Subcutaneous abdominal adipose tissue (tissue), 5 donors: ENCODE measurements around the gene ATP8B3.

Experiments used
- H3K27ac ChIP-seq: one replicate; pipeline ENCODE4 v1.7.0; 2013; ENCODE audit warnings: low read depth, mild to moderate bottlenecking, inconsistent platforms, low read length, moderate library complexity
- H3K27me3 ChIP-seq, 5 donors: one replicate each; pipeline ENCODE4 v1.7.0; 2013; ENCODE audit warnings: low read length in 5 of 5, inconsistent platforms in 1 of 5; ENCODE audit not compliant: control insufficient read depth in 5 of 5, insufficient read depth in 4 of 5
- H3K36me3 ChIP-seq, 5 donors: one replicate each; pipeline ENCODE4 v1.7.0; 2013; ENCODE audit warnings: low read length in 5 of 5; ENCODE audit not compliant: control insufficient read depth in 5 of 5, insufficient read depth in 5 of 5
- H3K4me1 ChIP-seq, 5 donors: one replicate each; pipeline ENCODE4 v1.7.0; 2013; ENCODE audit warnings: low read length in 5 of 5, mild to moderate bottlenecking in 3 of 5, moderate library complexity in 1 of 5; ENCODE audit not compliant: control insufficient read depth in 5 of 5, insufficient read depth in 5 of 5
- H3K4me3 ChIP-seq, 5 donors: one replicate each; pipeline ENCODE4 v1.7.0; 2013; ENCODE audit warnings: low read length in 5 of 5, low read depth in 1 of 5
- H3K9ac ChIP-seq, 5 donors: one replicate each; pipeline ENCODE4 v1.7.0; 2013; ENCODE audit warnings: low read length in 5 of 5, mild to moderate bottlenecking in 4 of 5, moderate library complexity in 3 of 5
- H3K9me3 ChIP-seq, 5 donors: one replicate each; pipeline ENCODE4 v1.7.0; 2013; ENCODE audit warnings: low read length in 5 of 5; ENCODE audit not compliant: control insufficient read depth in 5 of 5
- donor health status: healthy.
- donor health status: healthy.
- donor health status: healthy.
- donor health status: healthy.
- donor health status: healthy.

Gene ATP8B3

GRCh38 chr19:1751367-1752008, 60.6 kb downstream of the ATP8B3 start:
- Histone ChIP-seq H3K9ac (no peak overlapping the region), H3K4me1 (peaks cover 0 to 24% (median 5%) of the 10 kb centered on the region in 5 donors), H3K36me3 (no peaks in the 10 kb centered on the region), H3K4me3 (no peak overlapping the region), H3K27me3 (peaks cover 70 to 82% (median 80%) of the 10 kb centered on the region in 5 donors), H3K27ac (no peak overlapping the region), H3K9me3 (no peaks in the 10 kb centered on the region)

GRCh38 chr19:1750343-1751021, 61.6 kb downstream of the ATP8B3 start:
- H3K4me1 ChIP-seq: peaks cover 0 to 24% (median 5%) of the 10 kb centered on the region in 5 donors
- H3K9ac ChIP-seq: no peak overlapping the region

GRCh38 chr19:1749373-1750342, 62.4 kb downstream of the ATP8B3 start:
- Histone ChIP-seq H3K27ac (no peak overlapping the region), H3K4me1 (peaks cover 0 to 20% (median 5%) of the 10 kb centered on the region in 5 donors), H3K36me3 (no peaks in the 10 kb centered on the region), H3K4me3 (no peak overlapping the region), H3K9me3 (no peaks in the 10 kb centered on the region), H3K27me3 (peaks cover 69 to 78% (median 75%) of the 10 kb centered on the region in 5 donors), H3K9ac (no peak overlapping the region)

More at GRCh38 chr19:1750343-1751021, 61.6 kb downstream of the ATP8B3 start:
- Histone ChIP-seq H3K27me3 (peaks cover 64 to 78% (median 74%) of the 10 kb centered on the region in 5 donors), H3K36me3 (no peaks in the 10 kb centered on the region), H3K27ac (no peak overlapping the region), H3K4me3 (no peak overlapping the region), H3K9me3 (no peaks in the 10 kb centered on the region)

GRCh38 chr19:1748873-1749341, 63.2 kb downstream of the ATP8B3 start:
- Histone ChIP-seq H3K9me3 (no peaks in the 10 kb centered on the region), H3K4me1 (peaks cover 0 to 18% (median 5%) of the 10 kb centered on the region in 5 donors), H3K36me3 (no peaks in the 10 kb centered on the region), H3K27me3 (peaks cover 68 to 81% (median 76%) of the 10 kb centered on the region in 5 donors), H3K9ac (no peak overlapping the region), H3K27ac (no peak overlapping the region), H3K4me3 (no peak overlapping the region)

- Histone ChIP-seq H3K4me1 (peaks cover 0 to 18% (median 5%) of the 10 kb centered on the region in 5 donors), H3K9ac (no peak overlapping the region), H3K36me3 (no peaks in the 10 kb centered on the region), H3K27ac (no peak overlapping the region), H3K9me3 (no peaks in the 10 kb centered on the region), H3K4me3 (no peak overlapping the region), H3K27me3 (peaks cover 68 to 84% (median 78%) of the 10 kb centered on the region in 5 donors)
These were observed 63.8 kb downstream of the ATP8B3 start for GRCh38 chr19:1748115-1748872.

- peaks cover 0 to 18% (median 5%) of the 10 kb centered on the region in 5 donors for H3K4me1 ChIP-seq
- H3K9me3 ChIP-seq: no peaks in the 10 kb centered on the region
- H3K9ac ChIP-seq: no peak overlapping the region
- peaks cover 63 to 84% (median 79%) of the 10 kb centered on the region in 5 donors for H3K27me3 ChIP-seq
- H3K4me3 ChIP-seq: no peak overlapping the region
- H3K27ac ChIP-seq: no peak overlapping the region
- no peaks in the 10 kb centered on the region for H3K36me3 ChIP-seq
These were observed 64.6 kb downstream of the ATP8B3 start for GRCh38 chr19:1747285-1748114.

GRCh38 chr19:1746401-1747284, 65.4 kb downstream of the ATP8B3 start:
- peaks cover 0 to 18% (median 5%) of the 10 kb centered on the region in 5 donors for H3K4me1 ChIP-seq
- H3K9ac ChIP-seq: no peak overlapping the region
- H3K36me3 ChIP-seq: no peaks in the 10 kb centered on the region
- no peak overlapping the region for H3K4me3 ChIP-seq
- H3K27me3 ChIP-seq: peaks cover 55 to 75% (median 72%) of the 10 kb centered on the region in 5 donors
- H3K9me3 ChIP-seq: no peaks in the 10 kb centered on the region
- no peak overlapping the region for H3K27ac ChIP-seq

GRCh38 chr19:1745589-1746031, 66.5 kb downstream of the ATP8B3 start:
- peaks cover 0 to under 1% (median under 1%) of the 10 kb centered on the region in 5 donors for H3K9me3 ChIP-seq
- H3K27me3 ChIP-seq: peaks cover 44 to 65% (median 62%) of the 10 kb centered on the region in 5 donors
- H3K36me3 ChIP-seq: no peaks in the 10 kb centered on the region
- no peak overlapping the region for H3K27ac ChIP-seq
- peaks cover 0 to 18% (median 5%) of the 10 kb centered on the region in 5 donors for H3K4me1 ChIP-seq
- no peak overlapping the region for H3K9ac ChIP-seq
- H3K4me3 ChIP-seq: no peak overlapping the region
